ENCODE measurements around the gene POLR1D.

The POLR1D gene

GRCh38 chr13:27658546-27658945 lies 36.9 kb downstream of the POLR1D start:
- Histone ChIP-seq H3K4me3 (ENCODE audit: low read depth in 1 of 2, low read length in 2 of 2) (no peak overlapping the region), H3K79me2 (ENCODE audit: insufficient read depth, low read length) (peaks cover 4% of the 10 kb centered on the region; the same call in 1 of the 2 replicates), H3K4me2 (ENCODE audit: insufficient read depth, low read length) (no peak overlapping the region), H3K27ac (ENCODE audit: low read length) (no peak overlapping the region), H3K9me3 (ENCODE audit: insufficient read depth, low read length, severe bottlenecking) (no peaks in the 10 kb centered on the region), H3K36me3 (ENCODE audit: insufficient read depth, low read length) (peaks cover 14% of the 10 kb centered on the region; the same call in 1 of the 2 replicates), H2AFZ (ENCODE audit: low read depth, low read length) (no peak overlapping the region), H3K4me1 (ENCODE audit: insufficient read depth, low read length) (no peaks in the 10 kb centered on the region), H4K20me1 (ENCODE audit: insufficient read depth, low read length) (no peaks in the 10 kb centered on the region; the same call in 1 of the 2 replicates), H3K27me3 (ENCODE audit: insufficient read depth, low read length, poor library complexity) (no peaks in the 10 kb centered on the region), H3K9ac (ENCODE audit: low read depth, low read length) (no peak overlapping the region)
- DNase-seq (no peak), ATAC-seq (ENCODE audit: insufficient read depth, low read depth) (no peak)
- TF ChIP-seq EZH2 (IDR thresholded peaks at IDR 0.05; ENCODE audit: borderline replicate concordance, low read depth, low read length, severe bottlenecking) (no peak), CTCF (IDR thresholded peaks at IDR 0.05; ENCODE audit: borderline replicate concordance, extremely low read depth, low read length, poor library complexity, severe bottlenecking) (no peak)

GRCh38 chr13:27659145-27659865 lies 37.6 kb downstream of the POLR1D start:
- Histone ChIP-seq H3K9ac (ENCODE audit: low read depth, low read length) (no peak overlapping the region), H3K9me3 (ENCODE audit: insufficient read depth, low read length, severe bottlenecking) (no peaks in the 10 kb centered on the region), H3K27me3 (ENCODE audit: insufficient read depth, low read length, poor library complexity) (no peaks in the 10 kb centered on the region), H3K27ac (ENCODE audit: low read length) (no peak overlapping the region), H3K4me1 (ENCODE audit: insufficient read depth, low read length) (no peaks in the 10 kb centered on the region), H3K4me3 (ENCODE audit: low read depth in 1 of 2, low read length in 2 of 2) (no peak overlapping the region), H3K4me2 (ENCODE audit: insufficient read depth, low read length) (no peak overlapping the region), H2AFZ (ENCODE audit: low read depth, low read length) (no peak overlapping the region), H3K79me2 (ENCODE audit: insufficient read depth, low read length) (peaks cover 4% of the 10 kb centered on the region; the same call in 1 of the 2 replicates), H4K20me1 (ENCODE audit: insufficient read depth, low read length) (peaks cover 2% of the 10 kb centered on the region; the same call in 1 of the 2 replicates), H3K36me3 (ENCODE audit: insufficient read depth, low read length) (peaks cover 14% of the 10 kb centered on the region; the same call in 1 of the 2 replicates)
- DNase-seq, result no peak
- no peak for TF ChIP-seq EZH2 (IDR thresholded peaks at IDR 0.05; ENCODE audit: borderline replicate concordance, low read depth, low read length, severe bottlenecking)
- no peak for TF ChIP-seq CTCF (IDR thresholded peaks at IDR 0.05; ENCODE audit: borderline replicate concordance, extremely low read depth, low read length, poor library complexity, severe bottlenecking)
- no peak for ATAC-seq (ENCODE audit: insufficient read depth, low read depth)

GRCh38 chr13:27660511-27660910 lies 38.8 kb downstream of the POLR1D start:
- DNase-seq (no peak), ATAC-seq (ENCODE audit: insufficient read depth, low read depth) (no peak)
- Histone ChIP-seq H3K27me3 (ENCODE audit: insufficient read depth, low read length, poor library complexity) (no peaks in the 10 kb centered on the region), H3K36me3 (ENCODE audit: insufficient read depth, low read length) (peaks cover 14% of the 10 kb centered on the region; the same call in 1 of the 2 replicates), H3K4me2 (ENCODE audit: insufficient read depth, low read length) (no peak overlapping the region), H3K79me2 (ENCODE audit: insufficient read depth, low read length) (peaks cover 4% of the 10 kb centered on the region; the same call in 1 of the 2 replicates), H3K27ac (ENCODE audit: low read length) (no peak overlapping the region), H3K4me1 (ENCODE audit: insufficient read depth, low read length) (no peaks in the 10 kb centered on the region), H3K4me3 (ENCODE audit: low read depth in 1 of 2, low read length in 2 of 2) (no peak overlapping the region), H3K9ac (ENCODE audit: low read depth, low read length) (no peak overlapping the region), H4K20me1 (ENCODE audit: insufficient read depth, low read length) (peaks cover 2% of the 10 kb centered on the region; the same call in 1 of the 2 replicates), H2AFZ (ENCODE audit: low read depth, low read length) (no peak overlapping the region), H3K9me3 (ENCODE audit: insufficient read depth, low read length, severe bottlenecking) (no peaks in the 10 kb centered on the region)
- TF ChIP-seq EZH2 (IDR thresholded peaks at IDR 0.05; ENCODE audit: borderline replicate concordance, low read depth, low read length, severe bottlenecking) (no peak), CTCF (IDR thresholded peaks at IDR 0.05; ENCODE audit: borderline replicate concordance, extremely low read depth, low read length, poor library complexity, severe bottlenecking) (no peak)
